K562 (cell line): ENCODE data around the gene ZNF513. TPM values are rescaled to one million over a fixed set of nuclear protein-coding genes. Genes with fewer than 3 reads are reported as not detected.

Source experiments
- ESRRB ChIP-seq: fragments of 250-450 bp; sonication (Bioruptor Pico); IDR thresholded peaks from 2 replicates; pipeline ENCODE4 v1.5.0; 2020; ENCODE audit warnings: mild to moderate bottlenecking, moderate library complexity, borderline replicate concordance
- HNRNPH1 ChIP-seq: fragments of 200-400 bp; formaldehyde crosslinking; optimal IDR thresholded peaks from 2 replicates; pipeline ENCODE3; 2017; ENCODE audit warnings: low read depth, mild to moderate bottlenecking, low read length, moderate library complexity
- MIER1 ChIP-seq: fragments of 450-650 bp; IDR thresholded peaks from 2 replicates; pipeline ENCODE4 v1.6.1; 2016; ENCODE audit warnings: antibody characterized with exemption, mild to moderate bottlenecking, low read depth
- PKNOX1 ChIP-seq: fragments of 450-650 bp; IDR thresholded peaks from 2 replicates; pipeline ENCODE4 v1.6.1; 2016
- SIX5 ChIP-seq, 2 experiments: IDR thresholded peaks; 2 replicates each; pipeline ENCODE4 v1.6.1; 2011; ENCODE audit warnings: low read length in 2 of 2, borderline replicate concordance in 1 of 2, low read depth in 1 of 2, mild to moderate bottlenecking in 1 of 2, moderate library complexity in 1 of 2; ENCODE audit not compliant: insufficient read depth in 1 of 2
- SRF ChIP-seq, 2 experiments: fragments of 250-450, 450-650 bp in 1 of 2; sonication (Bioruptor Pico) in 1 of 2; sonication (generic) in 1 of 2; formaldehyde crosslinking; IDR thresholded peaks; 2 replicates each; pipeline versions ENCODE4 v1.5.0 to v1.5.1; 2020 to 2022; ENCODE audit warnings: mild to moderate bottlenecking in 1 of 2, missing genetic modification reagents in 1 of 2
- TCF3 ChIP-seq: sonication (generic); formaldehyde crosslinking; IDR thresholded peaks from 2 replicates; pipeline ENCODE4 v1.4.0; 2020; ENCODE audit warnings: mild to moderate bottlenecking, missing genetic modification reagents
- TSC22D4 ChIP-seq: fragments of 450-650 bp; IDR thresholded peaks from 2 replicates; pipeline ENCODE4 v1.6.1; 2016; ENCODE audit warnings: missing genetic modification characterization, missing biosample characterization, control low read depth
- ZFP30 ChIP-seq: fragments of 250-450 bp; sonication (Bioruptor Pico); IDR thresholded peaks from 2 replicates; pipeline ENCODE4 v1.8.0; 2022; ENCODE audit warnings: moderate library complexity, mild to moderate bottlenecking, inconsistent platforms, borderline replicate concordance
- ZNF3 ChIP-seq: fragments of 250-450 bp; sonication (Bioruptor Pico); IDR thresholded peaks from 2 replicates; pipeline ENCODE4 v1.5.0; 2021; ENCODE audit warnings: mild to moderate bottlenecking, moderate library complexity
- ZNF696 ChIP-seq: fragments of 250-450 bp; sonication (Bioruptor Pico); conservative IDR thresholded peaks from 2 replicates; pipeline ENCODE4 v1.4.0; 2020; ENCODE audit warnings: mild to moderate bottlenecking, moderate library complexity
- polyA plus RNA-seq, 8 experiments: library from polyadenylated mRNA; depleted of rRNA in 4 of 8; stranded (reverse) in 5 of 8; unstranded in 3 of 8; fragments of >200 nt; fragmentation: Nextera tagmentation in 2 of 8; fragmentation: Illumina TruSeq in 1 of 8; extraction: Ambion mirVana in 2 of 8; extraction: Trizol in 1 of 8; gene quantifications; 2 replicates each; pipeline versions ENCODE4 v1.2.1 to v1.2.3, GENCODE V29; 2011 to 2014; ENCODE audit warnings: inconsistent platforms in 1 of 8, missing spikeins in 1 of 8
- total RNA-seq, 7 experiments: library from RNA; depleted of rRNA in 6 of 7; stranded (reverse); fragments of >200 nt in 6 of 7; fragmentation: Illumina TruSeq in 2 of 7; extraction: Trizol in 2 of 7; gene quantifications; 2 replicates each; pipeline versions ENCODE4 v1.2.1 to v1.2.3, GENCODE V29; 2011 to 2021; ENCODE audit warnings: low replicate concordance in 1 of 7
- TF ChIP-seq, protein P1 (sequence below), 2 experiments: fragments of 450-650 bp; formaldehyde crosslinking in 1 of 2; IDR thresholded peaks; 2 replicates each; pipeline versions ENCODE4 v1.4.0 to v1.6.1; 2014 to 2020; ENCODE audit warnings: mild to moderate bottlenecking in 2 of 2, borderline replicate concordance in 1 of 2, low read depth in 1 of 2
- TF ChIP-seq, protein P2 (sequence below): fragments of 200-800 bp; sonication (Bioruptor generic); IDR thresholded peaks from 2 replicates; pipeline ENCODE4 v1.6.1; 2017; ENCODE audit warnings: missing genetic modification characterization, missing compliant biosample characterization
- TF ChIP-seq, protein P3 (sequence below): sonication (generic); formaldehyde crosslinking; IDR thresholded peaks from 2 replicates; pipeline ENCODE4 v1.9.0; 2022; ENCODE audit warnings: mild to moderate bottlenecking, missing genetic modification reagents

ZNF513 gene
- total and polyA plus RNA-seq, 9 of the 15 experiments (the other 6 are each of a cell fraction or from before 2014, with no cell fraction given): 0.04 to 13.6 (median 4.4) TPM

- TF ChIP-seq, protein P1, sequence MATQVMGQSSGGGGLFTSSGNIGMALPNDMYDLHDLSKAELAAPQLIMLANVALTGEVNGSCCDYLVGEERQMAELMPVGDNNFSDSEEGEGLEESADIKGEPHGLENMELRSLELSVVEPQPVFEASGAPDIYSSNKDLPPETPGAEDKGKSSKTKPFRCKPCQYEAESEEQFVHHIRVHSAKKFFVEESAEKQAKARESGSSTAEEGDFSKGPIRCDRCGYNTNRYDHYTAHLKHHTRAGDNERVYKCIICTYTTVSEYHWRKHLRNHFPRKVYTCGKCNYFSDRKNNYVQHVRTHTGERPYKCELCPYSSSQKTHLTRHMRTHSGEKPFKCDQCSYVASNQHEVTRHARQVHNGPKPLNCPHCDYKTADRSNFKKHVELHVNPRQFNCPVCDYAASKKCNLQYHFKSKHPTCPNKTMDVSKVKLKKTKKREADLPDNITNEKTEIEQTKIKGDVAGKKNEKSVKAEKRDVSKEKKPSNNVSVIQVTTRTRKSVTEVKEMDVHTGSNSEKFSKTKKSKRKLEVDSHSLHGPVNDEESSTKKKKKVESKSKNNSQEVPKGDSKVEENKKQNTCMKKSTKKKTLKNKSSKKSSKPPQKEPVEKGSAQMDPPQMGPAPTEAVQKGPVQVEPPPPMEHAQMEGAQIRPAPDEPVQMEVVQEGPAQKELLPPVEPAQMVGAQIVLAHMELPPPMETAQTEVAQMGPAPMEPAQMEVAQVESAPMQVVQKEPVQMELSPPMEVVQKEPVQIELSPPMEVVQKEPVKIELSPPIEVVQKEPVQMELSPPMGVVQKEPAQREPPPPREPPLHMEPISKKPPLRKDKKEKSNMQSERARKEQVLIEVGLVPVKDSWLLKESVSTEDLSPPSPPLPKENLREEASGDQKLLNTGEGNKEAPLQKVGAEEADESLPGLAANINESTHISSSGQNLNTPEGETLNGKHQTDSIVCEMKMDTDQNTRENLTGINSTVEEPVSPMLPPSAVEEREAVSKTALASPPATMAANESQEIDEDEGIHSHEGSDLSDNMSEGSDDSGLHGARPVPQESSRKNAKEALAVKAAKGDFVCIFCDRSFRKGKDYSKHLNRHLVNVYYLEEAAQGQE (IDR thresholded peaks at IDR 0.05; ENCODE audit: borderline replicate concordance): no peak
- TF ChIP-seq, protein P1 (CRISPR knock-in tag; IDR thresholded peaks at IDR 0.05; ENCODE audit: low read depth): 0 out of 2 replicates have a peak, but pooled peaks have one; percentile 4
- peak; percentile 58 to 60; a peak in 3 of 4 replicates for TF ChIP-seq SIX5 (IDR thresholded peaks at IDR 0.05; ENCODE audit: borderline replicate concordance in 1 of 2, insufficient read depth in 1 of 2, low read depth in 1 of 2, low read length in 2 of 2)
- 0 out of 4 replicates have a peak, but pooled peaks of 1 of the 2 experiments have one; percentile 12 for TF ChIP-seq SRF (CRISPR knock-in tag; IDR thresholded peaks at IDR 0.05)
- TF ChIP-seq ESRRB (CRISPR knock-in tag): no peak
- no peak for TF ChIP-seq MIER1
- TF ChIP-seq PKNOX1: peak; percentile 68
- no peak for TF ChIP-seq HNRNPH1
- TF ChIP-seq TSC22D4 (tag): no peak
- no peak for TF ChIP-seq ZNF696 (CRISPR knock-in tag)
- TF ChIP-seq TCF3 (CRISPR knock-in tag): 0 out of 2 replicates have a peak, but pooled peaks have one; percentile 12
- TF ChIP-seq, protein P2, sequence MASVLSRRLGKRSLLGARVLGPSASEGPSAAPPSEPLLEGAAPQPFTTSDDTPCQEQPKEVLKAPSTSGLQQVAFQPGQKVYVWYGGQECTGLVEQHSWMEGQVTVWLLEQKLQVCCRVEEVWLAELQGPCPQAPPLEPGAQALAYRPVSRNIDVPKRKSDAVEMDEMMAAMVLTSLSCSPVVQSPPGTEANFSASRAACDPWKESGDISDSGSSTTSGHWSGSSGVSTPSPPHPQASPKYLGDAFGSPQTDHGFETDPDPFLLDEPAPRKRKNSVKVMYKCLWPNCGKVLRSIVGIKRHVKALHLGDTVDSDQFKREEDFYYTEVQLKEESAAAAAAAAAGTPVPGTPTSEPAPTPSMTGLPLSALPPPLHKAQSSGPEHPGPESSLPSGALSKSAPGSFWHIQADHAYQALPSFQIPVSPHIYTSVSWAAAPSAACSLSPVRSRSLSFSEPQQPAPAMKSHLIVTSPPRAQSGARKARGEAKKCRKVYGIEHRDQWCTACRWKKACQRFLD: peak; percentile 83
- TF ChIP-seq ZFP30 (CRISPR knock-in tag): no peak
- TF ChIP-seq ZNF3: no peak
- TF ChIP-seq, protein P3, sequence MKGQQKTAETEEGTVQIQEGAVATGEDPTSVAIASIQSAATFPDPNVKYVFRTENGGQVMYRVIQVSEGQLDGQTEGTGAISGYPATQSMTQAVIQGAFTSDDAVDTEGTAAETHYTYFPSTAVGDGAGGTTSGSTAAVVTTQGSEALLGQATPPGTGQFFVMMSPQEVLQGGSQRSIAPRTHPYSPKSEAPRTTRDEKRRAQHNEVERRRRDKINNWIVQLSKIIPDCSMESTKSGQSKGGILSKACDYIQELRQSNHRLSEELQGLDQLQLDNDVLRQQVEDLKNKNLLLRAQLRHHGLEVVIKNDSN (CRISPR knock-in tag): peak; percentile 68
Observed at GRCh38 chr2:27356382-27357181, 24.0 kb downstream of the ZNF513 start, which contains the start of gene GTF3C2 (continued).
